Activated B cell treated with CpG ODN at 0.5 μM for 24 hours (primary cell): Measurements from ENCODE around the gene PCDHGA12. TPM values are rescaled to one million over a fixed set of nuclear protein-coding genes. Genes with fewer than 3 reads are reported as not detected.
"Not testable (repeated sequence)": the region's sequence is repeated elsewhere in the genome, so short reads cannot be mapped to it uniquely, and the experiment has no call there.

Source experiments
- ATAC-seq: fragments of 200-7000 bp; cut with Tn5 transposase; one replicate; pipeline ENCODE4 v1.10.0; 2021; ENCODE audit warnings: low read depth, mild to moderate bottlenecking, moderate library complexity
- CTCF ChIA-PET: fragments of 350-600 bp; sonication (Branson Sonifier 250); formaldehyde crosslinking; loops from one replicate; lab custom pipeline; 2021; ENCODE audit warnings: antibody characterized with exemption; lab: Charles Lee
- POLR2A ChIA-PET: fragments of 350-600 bp; sonication (Branson Sonifier 250); formaldehyde crosslinking; loops from one replicate; lab custom pipeline; 2021; ENCODE audit warnings: antibody characterized with exemption; lab: Charles Lee
- DNase-seq: peaks from one replicate; pipeline ENCODE4 v3.0.0; 2022
- H3K27ac Mint-ChIP-seq: one replicate; pipeline ENCODE4 v1.8.0; 2020; ENCODE audit warnings: mixed read lengths
- H3K27me3 Mint-ChIP-seq: one replicate; pipeline ENCODE4 v1.8.0; 2021; ENCODE audit warnings: mixed read lengths
- H3K36me3 Mint-ChIP-seq: one replicate; pipeline ENCODE4 v1.8.0; 2021; ENCODE audit warnings: low read depth, mixed read lengths
- H3K4me1 Mint-ChIP-seq: one replicate; pipeline ENCODE4 v1.8.0; 2021; ENCODE audit warnings: mixed read lengths
- H3K4me3 Mint-ChIP-seq: one replicate; pipeline ENCODE4 v1.8.0; 2020; ENCODE audit warnings: mild to moderate bottlenecking, mixed read lengths
- H3K9me3 Mint-ChIP-seq: one replicate; pipeline ENCODE4 v1.8.0; 2020; ENCODE audit warnings: mixed read lengths
- CTCF ChIP-seq: fragments of 200-600 bp; IDR thresholded peaks from one replicate; pipeline ENCODE4 v1.8.0; 2022; ENCODE audit warnings: antibody characterized with exemption, mild to moderate bottlenecking
- intact Hi-C: fragments of 100-400 bp; cut with micrococcal nuclease; formaldehyde crosslinking; loops from one replicate; pipeline ENCODE4 v1.15.1; 2024
- total RNA-seq: library from RNA; stranded (reverse); gene quantifications from 2 replicates; pipeline ENCODE4 v1.2.3, GENCODE V29; 2022

PCDHGA12 gene
- total RNA-seq, 1 donor from 2014 or later = 1.6 TPM

GRCh38 chr5:141427783-141428426, 2.4 kb upstream of the PCDHGA12 start:
- CTCF ChIA-PET = interaction anchor here (0.7 to 1.4 kb wide), 2 partner anchors 11 to 85 kb away, joined by 3 read pairs; partner anchors contain the start of gene PCDHGB7

GRCh38 chr5:141431286-141431685, 979 bp downstream of the PCDHGA12 start:
- TF ChIP-seq CTCF = no peak
- POLR2A ChIA-PET = interaction anchor here (1.0 to 1.9 kb wide), 3 partner anchors 111 to 133 kb away, joined by 3 to 8 read pairs (median 7); partner anchors contain the start of gene TAF7
- intact Hi-C loops = loop anchor here (2.0 kb wide), 2 partner anchors 46 to 82 kb away; no protein-coding TSS in a partner anchor
- Mint-ChIP-seq H3K27ac (peak overlapping the region; percentile 53), H3K9me3 (peaks cover 19% of the 10 kb centered on the region), H3K4me3 (peak overlapping the region; percentile 80), H3K4me1 (peaks cover 16% of the 10 kb centered on the region), H3K27me3 (peaks cover 41% of the 10 kb centered on the region), H3K36me3 (peaks cover 7% of the 10 kb centered on the region)
- peak; percentile 38 for ATAC-seq
- CTCF ChIA-PET = interaction anchor here (1.5 to 3.3 kb wide), 12 partner anchors 11 to 208 kb away, joined by 3 to 58 read pairs (median 10); partner anchors contain the start of genes PCDHB14, PCDHGA10, PCDHGA11 and TAF7
- DNase-seq = no peak

More at GRCh38 chr5:141427783-141428426, 2.4 kb upstream of the PCDHGA12 start:
- peaks cover 51% of the 10 kb centered on the region for H3K27me3 Mint-ChIP-seq
- no peak overlapping the region for H3K4me3 Mint-ChIP-seq
- intact Hi-C loops = no loop called here
- H3K27ac Mint-ChIP-seq = no peak overlapping the region
- DNase-seq (no peak), ATAC-seq (no peak)
- no peak for TF ChIP-seq CTCF
- POLR2A ChIA-PET = no interaction called here
- H3K9me3 Mint-ChIP-seq = peaks cover 20% of the 10 kb centered on the region
- peaks cover 5% of the 10 kb centered on the region for H3K36me3 Mint-ChIP-seq
- peaks cover 16% of the 10 kb centered on the region for H3K4me1 Mint-ChIP-seq

- H3K4me3 Mint-ChIP-seq = peak overlapping the region; percentile 80
- POLR2A ChIA-PET, H3K36me3 Mint-ChIP-seq, DNase-seq, ATAC-seq, H3K27ac Mint-ChIP-seq, intact Hi-C loops: not testable (repeated sequence)
- peaks cover 34% of the 10 kb centered on the region for H3K27me3 Mint-ChIP-seq
- CTCF ChIA-PET = interaction anchor here (2.4 to 2.8 kb wide), 3 partner anchors 19 to 132 kb away, joined by 11 to 58 read pairs (median 27); partner anchors contain the start of gene PCDHGA10
- peaks cover 19% of the 10 kb centered on the region for H3K9me3 Mint-ChIP-seq
- peaks cover 16% of the 10 kb centered on the region for H3K4me1 Mint-ChIP-seq
Observed at GRCh38 chr5:141432308-141432707, 2.0 kb downstream of the PCDHGA12 start.

GRCh38 chr5:141432726-141433125, 2.4 kb downstream of the PCDHGA12 start:
- CTCF ChIA-PET, POLR2A ChIA-PET, ATAC-seq, H3K36me3 Mint-ChIP-seq, H3K27ac Mint-ChIP-seq, DNase-seq, H3K4me3 Mint-ChIP-seq, intact Hi-C loops: not testable (repeated sequence)
- peaks cover 16% of the 10 kb centered on the region for H3K4me1 Mint-ChIP-seq
- peaks cover 19% of the 10 kb centered on the region for H3K9me3 Mint-ChIP-seq
- H3K27me3 Mint-ChIP-seq = peaks cover 30% of the 10 kb centered on the region

GRCh38 chr5:141434006-141434405, 3.7 kb downstream of the PCDHGA12 start:
- peaks cover 15% of the 10 kb centered on the region for H3K9me3 Mint-ChIP-seq
- peaks cover 24% of the 10 kb centered on the region for H3K27me3 Mint-ChIP-seq
- CTCF ChIA-PET = no interaction called here
- peaks cover 4% of the 10 kb centered on the region for H3K36me3 Mint-ChIP-seq
- no peak for DNase-seq
- POLR2A ChIA-PET = no interaction called here
- H3K4me1 Mint-ChIP-seq = peaks cover 16% of the 10 kb centered on the region
- no peak overlapping the region for H3K27ac Mint-ChIP-seq
- no peak for ATAC-seq
- TF ChIP-seq CTCF = no peak
- intact Hi-C loops = no loop called here
- no peak overlapping the region for H3K4me3 Mint-ChIP-seq

GRCh38 chr5:141437221-141437620, 6.9 kb downstream of the PCDHGA12 start:
- Mint-ChIP-seq H3K4me3 (no peak overlapping the region), H3K36me3 (peaks cover 1% of the 10 kb centered on the region), H3K27ac (no peak overlapping the region), H3K9me3 (peaks cover 3% of the 10 kb centered on the region), H3K4me1 (no peaks in the 10 kb centered on the region), H3K27me3 (peaks cover 7% of the 10 kb centered on the region)
- ChIA-PET CTCF (no interaction called here), POLR2A (no interaction called here)
- DNase-seq (no peak), ATAC-seq (no peak)
- no peak for TF ChIP-seq CTCF
- intact Hi-C loops = no loop called here
